K562 (cell line): ENCODE data around the gene HECA. TPM values are rescaled to one million over a fixed set of nuclear protein-coding genes. Genes with fewer than 3 reads are reported as not detected.

Experiments used
- BHLHE40 ChIP-seq: IDR thresholded peaks from 2 replicates; pipeline ENCODE4 v1.6.1; 2011; ENCODE audit warnings: low read length, improper control_type of control experiment
- BRD9 ChIP-seq: fragments of 450-650 bp; IDR thresholded peaks from 2 replicates; pipeline ENCODE4 v1.6.1; 2018; ENCODE audit warnings: low read depth; ENCODE audit not compliant: partially characterized antibody
- ETV5 ChIP-seq: sonication (generic); formaldehyde crosslinking; IDR thresholded peaks from 2 replicates; pipeline ENCODE4 v1.4.0; 2020; ENCODE audit warnings: low read depth, mild to moderate bottlenecking, missing genetic modification reagents
- EWSR1 ChIP-seq: fragments of 450-650 bp; IDR thresholded peaks from 2 replicates; pipeline ENCODE4 v1.6.1; 2018; ENCODE audit warnings: borderline replicate concordance, mild to moderate bottlenecking, low read depth, moderate library complexity; ENCODE audit not compliant: partially characterized antibody
- KLF16 ChIP-seq: IDR thresholded peaks from 2 replicates; pipeline ENCODE4 v1.6.1; 2016; ENCODE audit warnings: antibody characterized with exemption
- NR2C1 ChIP-seq, 2 experiments: fragments of 450-650 bp; IDR thresholded peaks; 2 replicates each; pipeline ENCODE4 v1.6.1; 2017; ENCODE audit warnings: mild to moderate bottlenecking in 2 of 2, antibody characterized with exemption in 1 of 2, inconsistent platforms in 1 of 2, missing compliant biosample characterization in 1 of 2, missing genetic modification characterization in 1 of 2
- PTBP1 ChIP-seq: fragments of 200-400 bp; formaldehyde crosslinking; IDR thresholded peaks from 2 replicates; pipeline ENCODE4 v1.6.1; 2017; ENCODE audit warnings: low read depth, low read length
- RBM25 ChIP-seq: fragments of 200-400 bp; formaldehyde crosslinking; IDR thresholded peaks from 2 replicates; pipeline ENCODE4 v1.6.1; 2018; ENCODE audit warnings: low read length, low read depth, moderate library complexity; ENCODE audit not compliant: severe bottlenecking
- REST ChIP-seq, 2 experiments: fragments of 450-650 bp; formaldehyde crosslinking in 1 of 2; IDR thresholded peaks; 2 replicates each; pipeline versions ENCODE4 v1.4.0 to v1.6.1; 2014 to 2020; ENCODE audit warnings: mild to moderate bottlenecking in 2 of 2, borderline replicate concordance in 1 of 2, low read depth in 1 of 2
- ZBTB1 ChIP-seq: sonication (generic); formaldehyde crosslinking; IDR thresholded peaks from 2 replicates; pipeline ENCODE4 v1.8.1; 2023; ENCODE audit warnings: missing genetic modification reagents, low read depth, mild to moderate bottlenecking, borderline replicate concordance
- ZNF12 ChIP-seq: sonication (generic); formaldehyde crosslinking; IDR thresholded peaks from 2 replicates; pipeline ENCODE4 v1.4.0; 2020; ENCODE audit warnings: mild to moderate bottlenecking, missing genetic modification reagents
- ZNF124 ChIP-seq: sonication (generic); formaldehyde crosslinking; IDR thresholded peaks from 2 replicates; pipeline ENCODE4 v1.8.1; 2022; ENCODE audit warnings: missing genetic modification reagents
- ZNF584 ChIP-seq: fragments of 200-800 bp; sonication (Bioruptor generic); IDR thresholded peaks from 2 replicates; pipeline ENCODE4 v1.6.1; 2016; ENCODE audit warnings: low read depth, mild to moderate bottlenecking, missing genetic modification characterization, missing compliant biosample characterization
- ZNF589 ChIP-seq: fragments of 200-800 bp; sonication (Bioruptor generic); IDR thresholded peaks from 2 replicates; pipeline ENCODE4 v1.6.1; 2016; ENCODE audit warnings: low read depth, missing genetic modification characterization, missing compliant biosample characterization
- polyA plus RNA-seq, 8 experiments: library from polyadenylated mRNA; depleted of rRNA in 4 of 8; stranded (reverse) in 5 of 8; unstranded in 3 of 8; fragments of >200 nt; fragmentation: Nextera tagmentation in 2 of 8; fragmentation: Illumina TruSeq in 1 of 8; extraction: Ambion mirVana in 2 of 8; extraction: Trizol in 1 of 8; gene quantifications; 2 replicates each; pipeline versions ENCODE4 v1.2.1 to v1.2.3, GENCODE V29; 2011 to 2014; ENCODE audit warnings: inconsistent platforms in 1 of 8, missing spikeins in 1 of 8
- total RNA-seq, 7 experiments: library from RNA; depleted of rRNA in 6 of 7; stranded (reverse); fragments of >200 nt in 6 of 7; fragmentation: Illumina TruSeq in 2 of 7; extraction: Trizol in 2 of 7; gene quantifications; 2 replicates each; pipeline versions ENCODE4 v1.2.1 to v1.2.3, GENCODE V29; 2011 to 2021; ENCODE audit warnings: low replicate concordance in 1 of 7
- TF ChIP-seq, protein P1 (sequence below): fragments of 450-650 bp; IDR thresholded peaks from 2 replicates; pipeline ENCODE4 v1.6.1; 2016
- TF ChIP-seq, protein P2 (sequence below): fragments of 450-650 bp; IDR thresholded peaks from 2 replicates; pipeline ENCODE4 v1.7.1; 2018; ENCODE audit warnings: mild to moderate bottlenecking, low read depth; ENCODE audit not compliant: partially characterized antibody

Gene HECA
- total and polyA plus RNA-seq, 9 of the 15 experiments (the other 6 are each of a cell fraction or from before 2014, with no cell fraction given): 0.31 to 2.3 (median 1.1) TPM

GRCh38 chr6:139219271-139219729, 84.4 kb downstream of the HECA start (continued):
- TF ChIP-seq REST (IDR thresholded peaks at IDR 0.05; ENCODE audit: borderline replicate concordance): peak; percentile 32; the same call in 1 of the 2 replicates
- no peak for TF ChIP-seq REST (CRISPR knock-in tag; IDR thresholded peaks at IDR 0.05; ENCODE audit: low read depth)
- TF ChIP-seq NR2C1 (IDR thresholded peaks at IDR 0.05): no peak
- no peak for TF ChIP-seq NR2C1 (tag; IDR thresholded peaks at IDR 0.05)
- no peak for TF ChIP-seq ETV5 (CRISPR knock-in tag)
- TF ChIP-seq BHLHE40: peak; percentile 52; the same call in 1 of the 2 replicates
- TF ChIP-seq ZNF124 (CRISPR knock-in tag): no peak
- peak; percentile 70 for TF ChIP-seq ZNF584 (CRISPR knock-in tag)
- no peak for TF ChIP-seq ZBTB1 (CRISPR knock-in tag)
- no peak for TF ChIP-seq BRD9
- peak; percentile 94 for TF ChIP-seq ZNF589 (CRISPR knock-in tag)
- TF ChIP-seq KLF16: peak; percentile 7; the same call in 1 of the 2 replicates
- peak; percentile 60; the same call in 1 of the 2 replicates for TF ChIP-seq ZNF12 (CRISPR knock-in tag)
- TF ChIP-seq RBM25: no peak
- TF ChIP-seq, protein P1, sequence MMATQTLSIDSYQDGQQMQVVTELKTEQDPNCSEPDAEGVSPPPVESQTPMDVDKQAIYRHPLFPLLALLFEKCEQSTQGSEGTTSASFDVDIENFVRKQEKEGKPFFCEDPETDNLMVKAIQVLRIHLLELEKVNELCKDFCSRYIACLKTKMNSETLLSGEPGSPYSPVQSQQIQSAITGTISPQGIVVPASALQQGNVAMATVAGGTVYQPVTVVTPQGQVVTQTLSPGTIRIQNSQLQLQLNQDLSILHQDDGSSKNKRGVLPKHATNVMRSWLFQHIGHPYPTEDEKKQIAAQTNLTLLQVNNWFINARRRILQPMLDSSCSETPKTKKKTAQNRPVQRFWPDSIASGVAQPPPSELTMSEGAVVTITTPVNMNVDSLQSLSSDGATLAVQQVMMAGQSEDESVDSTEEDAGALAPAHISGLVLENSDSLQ: no peak
- TF ChIP-seq EWSR1: no peak
- TF ChIP-seq, protein P2, sequence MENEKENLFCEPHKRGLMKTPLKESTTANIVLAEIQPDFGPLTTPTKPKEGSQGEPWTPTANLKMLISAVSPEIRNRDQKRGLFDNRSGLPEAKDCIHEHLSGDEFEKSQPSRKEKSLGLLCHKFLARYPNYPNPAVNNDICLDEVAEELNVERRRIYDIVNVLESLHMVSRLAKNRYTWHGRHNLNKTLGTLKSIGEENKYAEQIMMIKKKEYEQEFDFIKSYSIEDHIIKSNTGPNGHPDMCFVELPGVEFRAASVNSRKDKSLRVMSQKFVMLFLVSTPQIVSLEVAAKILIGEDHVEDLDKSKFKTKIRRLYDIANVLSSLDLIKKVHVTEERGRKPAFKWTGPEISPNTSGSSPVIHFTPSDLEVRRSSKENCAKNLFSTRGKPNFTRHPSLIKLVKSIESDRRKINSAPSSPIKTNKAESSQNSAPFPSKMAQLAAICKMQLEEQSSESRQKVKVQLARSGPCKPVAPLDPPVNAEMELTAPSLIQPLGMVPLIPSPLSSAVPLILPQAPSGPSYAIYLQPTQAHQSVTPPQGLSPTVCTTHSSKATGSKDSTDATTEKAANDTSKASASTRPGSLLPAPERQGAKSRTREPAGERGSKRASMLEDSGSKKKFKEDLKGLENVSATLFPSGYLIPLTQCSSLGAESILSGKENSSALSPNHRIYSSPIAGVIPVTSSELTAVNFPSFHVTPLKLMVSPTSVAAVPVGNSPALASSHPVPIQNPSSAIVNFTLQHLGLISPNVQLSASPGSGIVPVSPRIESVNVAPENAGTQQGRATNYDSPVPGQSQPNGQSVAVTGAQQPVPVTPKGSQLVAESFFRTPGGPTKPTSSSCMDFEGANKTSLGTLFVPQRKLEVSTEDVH: no peak
- TF ChIP-seq PTBP1: no peak
